Astrocyte (in vitro differentiated cells and primary cell): ENCODE data around the gene S1PR5. TPM values are rescaled to one million over a fixed set of nuclear protein-coding genes. Genes with fewer than 3 reads are reported as not detected.

Source experiments
- DNase-seq: peaks from one replicate; pipeline ENCODE4 v3.0.0-alpha.2; 2010; ENCODE audit warnings: low read depth
- FAIRE-seq: peaks from 2 replicates; lab custom pipeline; 2011; peaks lifted over from hg19 to GRCh38; lab: Jason Lieb, UNC
- H2AFZ ChIP-seq: 2 replicates; pipeline ENCODE4 v1.6.0; 2012; ENCODE audit warnings: low read depth, low read length, inconsistent platforms
- H3K27ac ChIP-seq: 2 replicates; pipeline ENCODE4 v1.5.1; 2011; ENCODE audit warnings: low read depth, low read length, inconsistent platforms
- H3K27me3 ChIP-seq: 2 replicates; pipeline ENCODE4 v1.6.0; 2011; ENCODE audit warnings: low read length, inconsistent platforms; ENCODE audit not compliant: insufficient read depth
- H3K36me3 ChIP-seq: 2 replicates; pipeline ENCODE4 v1.5.1; 2011; ENCODE audit warnings: low read length, inconsistent platforms; ENCODE audit not compliant: insufficient read depth
- H3K4me1 ChIP-seq: 2 replicates; pipeline ENCODE4 v1.5.1; 2011; ENCODE audit warnings: low read length, inconsistent platforms; ENCODE audit not compliant: insufficient read depth
- H3K4me2 ChIP-seq: 2 replicates; pipeline ENCODE4 v1.6.0; 2012; ENCODE audit warnings: low read length, inconsistent platforms
- H3K4me3 ChIP-seq: 2 replicates; pipeline ENCODE4 v1.5.1; 2011; ENCODE audit warnings: low read depth, mild to moderate bottlenecking, low read length, inconsistent platforms; ENCODE audit not compliant: insufficient read depth
- H3K79me2 ChIP-seq: 2 replicates; pipeline ENCODE4 v1.6.0; 2012; ENCODE audit warnings: mild to moderate bottlenecking, low read length, inconsistent platforms; ENCODE audit not compliant: insufficient read depth
- H3K9ac ChIP-seq: 2 replicates; pipeline ENCODE4 v1.6.0; 2012; ENCODE audit warnings: mild to moderate bottlenecking, low read length, inconsistent platforms
- H3K9me3 ChIP-seq: 2 replicates; pipeline ENCODE4 v1.5.1; 2012; ENCODE audit warnings: low read depth, mild to moderate bottlenecking, low read length, inconsistent platforms; ENCODE audit not compliant: insufficient read depth
- H4K20me1 ChIP-seq: 2 replicates; pipeline ENCODE4 v1.6.0; 2012; ENCODE audit warnings: low read length, inconsistent platforms; ENCODE audit not compliant: insufficient read depth
- H3K27ac Mint-ChIP-seq: one replicate; pipeline ENCODE4 v1.8.0; 2021; ENCODE audit warnings: mild to moderate bottlenecking, mixed read lengths; ENCODE audit not compliant: unreplicated experiment
- H3K27me3 Mint-ChIP-seq: one replicate; pipeline ENCODE4 v1.8.0; 2021; ENCODE audit warnings: low read depth, mixed read lengths; ENCODE audit not compliant: unreplicated experiment
- H3K36me3 Mint-ChIP-seq: one replicate; pipeline ENCODE4 v1.8.0; 2021; ENCODE audit warnings: low read depth, mixed read lengths; ENCODE audit not compliant: unreplicated experiment
- H3K4me1 Mint-ChIP-seq: one replicate; pipeline ENCODE4 v1.8.0; 2021; ENCODE audit warnings: low read depth, mixed read lengths; ENCODE audit not compliant: unreplicated experiment
- H3K4me3 Mint-ChIP-seq: one replicate; pipeline ENCODE4 v1.8.0; 2021; ENCODE audit warnings: mild to moderate bottlenecking, moderate library complexity, mixed read lengths; ENCODE audit not compliant: unreplicated experiment
- H3K9me3 Mint-ChIP-seq: one replicate; pipeline ENCODE4 v1.8.0; 2021; ENCODE audit warnings: mild to moderate bottlenecking, mixed read lengths; ENCODE audit not compliant: unreplicated experiment
- CTCF ChIP-seq: IDR thresholded peaks from 2 replicates; pipeline ENCODE4 v1.5.1; 2011; ENCODE audit warnings: low read depth, mild to moderate bottlenecking, inconsistent platforms, low read length, moderate library complexity; ENCODE audit not compliant: insufficient read depth
- EZH2 ChIP-seq: IDR thresholded peaks from 2 replicates; pipeline ENCODE4 v1.6.1; 2012; ENCODE audit warnings: mild to moderate bottlenecking, low read length, inconsistent platforms; ENCODE audit not compliant: insufficient read depth
- total RNA-seq: library from RNA; stranded (reverse); gene quantifications from 2 replicates; pipeline ENCODE4 v1.2.1, GENCODE V29; 2021

Gene S1PR5
- total RNA-seq, 1 donor from 2014 or later: 1.00 TPM

DNA sequence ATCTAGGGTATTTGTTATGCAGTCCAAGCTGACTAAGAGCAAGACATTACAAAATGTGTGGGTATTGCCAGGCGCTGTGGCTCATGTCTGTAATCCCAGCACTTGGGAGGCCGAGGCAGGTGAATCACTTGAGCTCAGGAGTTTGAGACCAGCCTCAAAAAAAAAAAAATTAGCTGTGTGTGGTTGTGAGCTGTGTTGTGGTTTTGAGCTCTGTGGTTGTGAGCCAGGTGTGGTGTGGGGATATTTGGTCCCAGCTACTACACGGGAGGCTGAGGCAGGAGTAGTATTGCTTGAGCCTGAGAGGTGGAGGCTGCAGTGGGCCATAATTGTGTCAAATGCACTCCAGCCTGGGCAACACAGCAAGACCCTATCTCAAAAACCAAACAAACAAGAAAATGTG is 8.5 kb downstream of the S1PR5 start:
- no peak overlapping the region for H3K4me3 Mint-ChIP-seq
- no peak overlapping the region for H2AFZ ChIP-seq
- peaks cover 16% of the 10 kb centered on the region for H3K27me3 ChIP-seq
- no peaks in the 10 kb centered on the region for H3K9me3 ChIP-seq
- no peak overlapping the region for H3K27ac Mint-ChIP-seq
- H3K36me3 Mint-ChIP-seq: peaks cover 4% of the 10 kb centered on the region
- no peaks in the 10 kb centered on the region for H4K20me1 ChIP-seq
- FAIRE-seq (no peak), DNase-seq (no peak)
- H3K4me2 ChIP-seq: no peak overlapping the region
- no peaks in the 10 kb centered on the region for H3K79me2 ChIP-seq
- H3K9me3 Mint-ChIP-seq: peaks cover 4% of the 10 kb centered on the region
- no peaks in the 10 kb centered on the region for H3K36me3 ChIP-seq
- no peak for TF ChIP-seq CTCF
- no peak for TF ChIP-seq EZH2
- no peak overlapping the region for H3K4me3 ChIP-seq
- peaks cover 2% of the 10 kb centered on the region for H3K4me1 Mint-ChIP-seq
- H3K9ac ChIP-seq: no peak overlapping the region
- no peak overlapping the region for H3K27ac ChIP-seq
- peaks cover 4% of the 10 kb centered on the region for H3K4me1 ChIP-seq
- H3K27me3 Mint-ChIP-seq: peaks cover 14% of the 10 kb centered on the region

GRCh38 chr19:10508036-10508435 is 9.2 kb downstream of the S1PR5 start:
- Mint-ChIP-seq H3K36me3 (peaks cover 4% of the 10 kb centered on the region), H3K27ac (no peak overlapping the region), H3K4me1 (peaks cover 2% of the 10 kb centered on the region), H3K4me3 (no peak overlapping the region), H3K27me3 (peaks cover 7% of the 10 kb centered on the region), H3K9me3 (peaks cover 2% of the 10 kb centered on the region)
- Histone ChIP-seq H4K20me1 (no peaks in the 10 kb centered on the region), H3K27ac (no peak overlapping the region), H3K27me3 (peaks cover 9% of the 10 kb centered on the region), H3K4me3 (no peak overlapping the region), H3K9me3 (no peaks in the 10 kb centered on the region), H3K79me2 (no peaks in the 10 kb centered on the region), H3K36me3 (no peaks in the 10 kb centered on the region), H2AFZ (no peak overlapping the region), H3K9ac (no peak overlapping the region), H3K4me1 (peaks cover 4% of the 10 kb centered on the region), H3K4me2 (no peak overlapping the region)
- TF ChIP-seq EZH2: no peak
- no peak for TF ChIP-seq CTCF
- DNase-seq (no peak), FAIRE-seq (no peak)

DNA sequence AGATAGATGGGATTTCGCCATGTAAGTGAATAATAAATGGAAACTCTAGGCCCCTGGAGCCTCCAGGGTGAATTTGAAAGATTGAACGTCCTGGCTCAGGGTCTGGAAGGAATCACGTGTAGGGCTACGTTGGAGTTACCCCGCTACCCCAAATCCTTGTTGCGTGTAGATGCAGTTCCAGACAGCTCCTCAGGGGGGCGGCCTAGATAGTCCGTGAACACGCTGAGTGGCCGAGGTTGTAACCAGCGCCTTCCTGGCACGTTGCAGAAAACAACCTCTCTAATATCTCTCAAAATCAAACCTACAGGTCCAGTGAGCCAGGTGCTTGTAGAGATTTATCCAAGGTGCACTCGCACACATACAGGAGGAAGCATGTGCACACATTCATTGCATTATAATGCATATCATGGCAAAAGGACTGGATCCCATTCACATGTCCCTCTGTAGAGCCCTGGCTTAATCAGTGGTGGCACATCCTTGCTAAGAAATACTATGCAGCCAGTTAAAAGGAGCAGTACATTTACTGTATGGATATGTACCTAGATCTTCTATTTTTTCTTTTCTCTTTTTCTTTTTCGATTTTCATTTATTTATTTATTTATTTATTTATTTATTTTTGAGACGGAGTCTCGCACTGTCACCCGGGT is 11.5 kb downstream of the S1PR5 start:
- Mint-ChIP-seq H3K4me3 (no peak overlapping the region), H3K4me1 (peaks cover 4% of the 10 kb centered on the region)
- H3K36me3 ChIP-seq: no peaks in the 10 kb centered on the region

More for the DNA sequence above, 11.5 kb downstream of the S1PR5 start:
- DNase-seq: no peak
- no peak overlapping the region for H3K4me3 ChIP-seq
- TF ChIP-seq EZH2 (no peak), CTCF (peak; percentile 66)
- no peak overlapping the region for H3K9ac ChIP-seq
- peaks cover 11% of the 10 kb centered on the region for H3K4me1 ChIP-seq
- H3K27me3 ChIP-seq: no peaks in the 10 kb centered on the region
- H3K79me2 ChIP-seq: peaks cover 19% of the 10 kb centered on the region
- H3K27ac ChIP-seq: no peak overlapping the region
- H3K9me3 ChIP-seq: no peaks in the 10 kb centered on the region
- FAIRE-seq: no peak
- Mint-ChIP-seq H3K27ac (peak overlapping the region; percentile 62), H3K9me3 (no peaks in the 10 kb centered on the region), H3K36me3 (peaks cover 5% of the 10 kb centered on the region), H3K27me3 (no peaks in the 10 kb centered on the region)
- H3K4me2 ChIP-seq: no peak overlapping the region
- H2AFZ ChIP-seq: no peak overlapping the region
- peaks cover 3% of the 10 kb centered on the region for H4K20me1 ChIP-seq
